PFSK-1 (cell line): ENCODE measurements around the gene RBM6.

Experiments
- POLR2AphosphoS5 ChIP-seq: IDR thresholded peaks from 2 replicates; pipeline ENCODE4 v1.6.1; 2012; ENCODE audit warnings: low read depth, mild to moderate bottlenecking, control low read depth, low read length, moderate library complexity
- SIN3A ChIP-seq: IDR thresholded peaks from 2 replicates; pipeline ENCODE4 v1.6.1; 2012; ENCODE audit warnings: mild to moderate bottlenecking, low read length, moderate library complexity, borderline replicate concordance; ENCODE audit not compliant: insufficient read depth
- TAF1 ChIP-seq: IDR thresholded peaks from 2 replicates; pipeline ENCODE4 v1.6.1; 2012; ENCODE audit warnings: low read length, control low read depth, borderline replicate concordance; ENCODE audit not compliant: insufficient read depth
- TF ChIP-seq, protein P1 (sequence below), 2 experiments: IDR thresholded peaks; 2 replicates each; pipeline versions ENCODE4 v1.6.1 to v1.8.0; 2011 to 2012; ENCODE audit warnings: low read depth in 2 of 2, low read length in 2 of 2, control low read depth in 1 of 2, inconsistent platforms in 1 of 2, mild to moderate bottlenecking in 1 of 2, moderate library complexity in 1 of 2; ENCODE audit not compliant: insufficient read depth in 1 of 2

DNA sequence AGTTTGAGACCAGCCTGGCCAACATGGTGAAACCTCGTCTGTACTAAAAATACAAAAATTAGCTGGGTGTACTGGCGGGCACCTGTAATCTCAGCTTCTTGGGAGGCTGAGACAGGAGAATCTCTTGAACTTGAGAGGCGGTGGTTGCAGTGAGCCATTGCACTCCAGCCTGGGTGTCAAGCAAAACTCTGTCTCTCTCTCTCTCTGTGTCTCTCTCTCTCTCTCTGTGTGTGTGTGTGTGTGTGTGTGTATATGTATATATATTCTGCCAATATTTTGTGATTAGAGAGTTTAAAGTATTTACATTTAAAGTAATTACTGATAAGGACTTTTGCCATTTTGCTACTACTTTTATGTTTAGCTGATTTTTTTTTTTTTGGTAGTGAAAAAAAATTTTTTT lies 15.7 kb downstream of the RBM6 start:
- TF ChIP-seq, protein P1, sequence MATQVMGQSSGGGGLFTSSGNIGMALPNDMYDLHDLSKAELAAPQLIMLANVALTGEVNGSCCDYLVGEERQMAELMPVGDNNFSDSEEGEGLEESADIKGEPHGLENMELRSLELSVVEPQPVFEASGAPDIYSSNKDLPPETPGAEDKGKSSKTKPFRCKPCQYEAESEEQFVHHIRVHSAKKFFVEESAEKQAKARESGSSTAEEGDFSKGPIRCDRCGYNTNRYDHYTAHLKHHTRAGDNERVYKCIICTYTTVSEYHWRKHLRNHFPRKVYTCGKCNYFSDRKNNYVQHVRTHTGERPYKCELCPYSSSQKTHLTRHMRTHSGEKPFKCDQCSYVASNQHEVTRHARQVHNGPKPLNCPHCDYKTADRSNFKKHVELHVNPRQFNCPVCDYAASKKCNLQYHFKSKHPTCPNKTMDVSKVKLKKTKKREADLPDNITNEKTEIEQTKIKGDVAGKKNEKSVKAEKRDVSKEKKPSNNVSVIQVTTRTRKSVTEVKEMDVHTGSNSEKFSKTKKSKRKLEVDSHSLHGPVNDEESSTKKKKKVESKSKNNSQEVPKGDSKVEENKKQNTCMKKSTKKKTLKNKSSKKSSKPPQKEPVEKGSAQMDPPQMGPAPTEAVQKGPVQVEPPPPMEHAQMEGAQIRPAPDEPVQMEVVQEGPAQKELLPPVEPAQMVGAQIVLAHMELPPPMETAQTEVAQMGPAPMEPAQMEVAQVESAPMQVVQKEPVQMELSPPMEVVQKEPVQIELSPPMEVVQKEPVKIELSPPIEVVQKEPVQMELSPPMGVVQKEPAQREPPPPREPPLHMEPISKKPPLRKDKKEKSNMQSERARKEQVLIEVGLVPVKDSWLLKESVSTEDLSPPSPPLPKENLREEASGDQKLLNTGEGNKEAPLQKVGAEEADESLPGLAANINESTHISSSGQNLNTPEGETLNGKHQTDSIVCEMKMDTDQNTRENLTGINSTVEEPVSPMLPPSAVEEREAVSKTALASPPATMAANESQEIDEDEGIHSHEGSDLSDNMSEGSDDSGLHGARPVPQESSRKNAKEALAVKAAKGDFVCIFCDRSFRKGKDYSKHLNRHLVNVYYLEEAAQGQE (IDR thresholded peaks at IDR 0.05; ENCODE audit: insufficient read depth in 1 of 2, low read depth in 2 of 2, low read length in 2 of 2): no peak
- TF ChIP-seq TAF1 (no peak), POLR2AphosphoS5 (no peak), SIN3A (no peak)
